ENCODE data around the gene CFAP74.

Gene CFAP74

GRCh38 chr1:1971688-1972087 is 31.9 kb downstream of the CFAP74 start:
- Histone ChIP-seq H3K9ac (ENCODE audit: low read depth, low read length) (no peak overlapping the region), H3K27me3 (ENCODE audit: insufficient read depth, low read length) (no peaks in the 10 kb centered on the region), H3K4me1 (ENCODE audit: insufficient read depth, low read length) (no peaks in the 10 kb centered on the region), H3K36me3 (ENCODE audit: insufficient read depth, low read length) (no peaks in the 10 kb centered on the region), H3K4me3 (ENCODE audit: low read length) (no peak overlapping the region), H3K27ac (ENCODE audit: low read depth, low read length) (no peak overlapping the region), H3K9me3 (ENCODE audit: insufficient read depth, low read depth, low read length) (peaks cover 2% of the 10 kb centered on the region; the same call in 1 of the 2 replicates)
- WGBS = 94% methylated on average over 21 of the region's 21 CpGs

GRCh38 chr1:1971017-1971416 is 32.6 kb downstream of the CFAP74 start:
- 93% methylated on average over 17 of the region's 17 CpGs for WGBS
- Histone ChIP-seq H3K4me1 (ENCODE audit: insufficient read depth, low read length) (no peaks in the 10 kb centered on the region), H3K27me3 (ENCODE audit: insufficient read depth, low read length) (no peaks in the 10 kb centered on the region), H3K9ac (ENCODE audit: low read depth, low read length) (no peak overlapping the region), H3K36me3 (ENCODE audit: insufficient read depth, low read length) (no peaks in the 10 kb centered on the region), H3K9me3 (ENCODE audit: insufficient read depth, low read depth, low read length) (peaks cover 2% of the 10 kb centered on the region; the same call in 1 of the 2 replicates), H3K27ac (ENCODE audit: low read depth, low read length) (no peak overlapping the region), H3K4me3 (ENCODE audit: low read length) (no peak overlapping the region)

DNA sequence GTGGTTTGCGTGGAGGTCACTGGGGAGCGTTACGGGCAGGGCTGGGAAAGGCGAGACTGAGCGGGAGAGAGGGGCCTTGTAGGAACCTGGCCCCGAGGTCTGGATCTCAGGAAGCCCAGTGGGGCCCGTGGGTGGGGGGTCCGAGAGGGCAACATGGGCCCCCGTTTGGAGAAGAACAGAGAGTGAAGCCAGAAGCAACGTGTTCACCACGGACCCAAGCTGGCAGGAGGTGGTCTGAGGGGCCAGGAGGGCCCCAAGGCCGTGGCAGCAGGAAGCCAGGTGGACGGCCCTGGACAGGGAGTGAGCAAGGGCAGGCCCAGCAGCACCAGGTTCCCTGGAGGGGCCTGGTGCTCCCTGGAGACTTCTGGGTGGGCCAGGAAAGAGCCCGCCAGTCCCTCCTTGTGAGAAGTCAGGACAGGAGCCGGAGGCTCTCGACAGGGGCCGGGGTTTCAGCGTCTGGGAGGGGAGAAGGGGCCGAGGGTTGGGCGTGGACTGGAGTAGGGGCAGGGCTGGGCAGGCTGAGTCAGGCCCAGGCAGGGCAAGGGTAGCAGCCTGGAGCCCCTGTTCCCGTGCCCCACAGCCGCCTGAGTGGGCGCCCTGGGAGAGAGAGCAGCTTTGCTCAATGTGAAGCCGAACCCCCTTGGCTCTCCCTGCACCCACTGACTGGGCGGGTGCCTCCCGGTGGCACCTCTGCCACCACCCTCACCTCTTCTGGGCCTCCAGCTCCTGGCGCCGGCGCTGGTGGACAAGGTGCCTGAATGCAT is 33.5 kb downstream of the CFAP74 start:
- 93% methylated on average over 29 of the region's 29 CpGs for WGBS
- Histone ChIP-seq H3K4me1 (ENCODE audit: insufficient read depth, low read length) (no peaks in the 10 kb centered on the region), H3K9ac (ENCODE audit: low read depth, low read length) (no peak overlapping the region), H3K27me3 (ENCODE audit: insufficient read depth, low read length) (no peaks in the 10 kb centered on the region), H3K4me3 (ENCODE audit: low read length) (no peak overlapping the region), H3K9me3 (ENCODE audit: insufficient read depth, low read depth, low read length) (peaks cover 2% of the 10 kb centered on the region; the same call in 1 of the 2 replicates), H3K27ac (ENCODE audit: low read depth, low read length) (no peak overlapping the region), H3K36me3 (ENCODE audit: insufficient read depth, low read length) (no peaks in the 10 kb centered on the region)

DNA sequence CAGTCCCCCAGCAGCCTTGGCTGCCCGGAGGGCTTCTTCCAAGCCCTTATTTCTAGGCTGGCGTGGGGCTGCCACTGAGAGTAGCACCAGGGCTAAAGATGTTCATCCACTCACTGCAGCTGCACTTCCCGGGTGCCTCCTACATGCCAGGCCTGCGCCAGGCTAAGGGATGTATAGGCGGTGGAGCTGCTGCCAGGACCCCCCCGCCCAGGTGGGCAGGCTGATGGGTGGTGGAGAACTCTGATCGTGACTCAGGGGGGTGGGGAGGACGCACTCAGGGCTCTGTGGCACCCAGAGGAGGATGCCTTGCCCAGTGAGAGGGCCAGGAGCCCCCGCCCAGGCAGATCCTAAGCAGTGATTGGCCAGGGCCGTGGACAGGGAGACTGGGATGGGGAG is 34.1 kb downstream of the CFAP74 start:
- Histone ChIP-seq H3K9ac (ENCODE audit: low read depth, low read length) (no peak overlapping the region), H3K9me3 (ENCODE audit: insufficient read depth, low read depth, low read length) (peaks cover 2% of the 10 kb centered on the region; the same call in 1 of the 2 replicates), H3K4me3 (ENCODE audit: low read length) (no peak overlapping the region), H3K36me3 (ENCODE audit: insufficient read depth, low read length) (no peaks in the 10 kb centered on the region), H3K27ac (ENCODE audit: low read depth, low read length) (no peak overlapping the region), H3K27me3 (ENCODE audit: insufficient read depth, low read length) (no peaks in the 10 kb centered on the region), H3K4me1 (ENCODE audit: insufficient read depth, low read length) (no peaks in the 10 kb centered on the region)
- WGBS = 87% methylated on average over 10 of the region's 10 CpGs

DNA sequence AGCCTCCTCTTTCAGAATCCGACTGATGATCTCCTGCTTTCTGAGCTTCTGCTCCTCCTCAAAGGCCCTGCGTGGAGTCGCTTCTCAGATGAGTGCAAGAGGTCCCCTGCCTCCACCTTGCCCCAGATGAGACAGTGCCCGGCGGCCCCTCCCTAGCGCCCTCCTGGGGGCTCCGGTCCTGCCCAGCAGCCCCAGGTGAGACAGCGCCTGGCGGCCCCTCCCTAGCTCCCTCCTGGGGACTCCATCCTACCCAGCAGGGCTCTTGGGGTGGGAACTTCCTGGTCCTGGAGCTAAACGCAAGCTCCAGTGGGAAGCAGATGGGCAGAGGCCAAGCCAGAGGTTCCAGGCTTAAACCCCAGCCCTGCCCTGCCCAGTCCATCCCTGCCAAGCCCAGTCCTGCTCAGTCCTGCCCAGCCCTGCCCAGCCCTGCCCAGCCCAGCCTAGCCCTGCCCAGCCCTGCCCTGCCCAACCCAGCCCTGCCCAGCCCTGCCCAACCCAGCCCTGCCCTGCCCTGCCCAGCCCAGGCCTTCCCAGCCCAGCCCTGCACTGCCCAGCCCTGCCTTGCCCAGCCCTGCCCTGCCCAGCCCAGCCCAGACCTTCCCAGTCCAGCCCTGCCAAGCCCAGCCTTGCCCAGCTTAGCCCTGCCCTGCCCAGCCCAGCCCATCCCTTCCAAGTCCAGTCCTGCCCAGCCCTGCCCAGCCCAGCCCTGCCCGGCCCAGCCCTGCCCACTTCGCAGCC is 34.6 kb downstream of the CFAP74 start:
- Histone ChIP-seq H3K4me1 (ENCODE audit: insufficient read depth, low read length) (no peaks in the 10 kb centered on the region), H3K27me3 (ENCODE audit: insufficient read depth, low read length) (no peaks in the 10 kb centered on the region), H3K9me3 (ENCODE audit: insufficient read depth, low read depth, low read length) (peaks cover 2% of the 10 kb centered on the region; the same call in 1 of the 2 replicates), H3K27ac (ENCODE audit: low read depth, low read length) (no peak overlapping the region), H3K4me3 (ENCODE audit: low read length) (no peak overlapping the region), H3K36me3 (ENCODE audit: insufficient read depth, low read length) (no peaks in the 10 kb centered on the region), H3K9ac (ENCODE audit: low read depth, low read length) (no peak overlapping the region)
- 74% methylated on average over 12 of the region's 12 CpGs for WGBS

- H3K9ac ChIP-seq (ENCODE audit: low read depth, low read length) = no peak overlapping the region
- H3K4me3 ChIP-seq (ENCODE audit: low read length) = no peak overlapping the region
- 84% methylated on average over 3 of the region's 3 CpGs for WGBS
- no peak overlapping the region for H3K27ac ChIP-seq (ENCODE audit: low read depth, low read length)
- no peaks in the 10 kb centered on the region for H3K36me3 ChIP-seq (ENCODE audit: insufficient read depth, low read length)
- H3K4me1 ChIP-seq (ENCODE audit: insufficient read depth, low read length) = no peaks in the 10 kb centered on the region
- H3K27me3 ChIP-seq (ENCODE audit: insufficient read depth, low read length) = no peaks in the 10 kb centered on the region
- H3K9me3 ChIP-seq (ENCODE audit: insufficient read depth, low read depth, low read length) = peaks cover 2% of the 10 kb centered on the region; the same call in 1 of the 2 replicates
Measured at GRCh38 chr1:1967879-1968278, 35.7 kb downstream of the CFAP74 start.

- Histone ChIP-seq H3K4me1 (ENCODE audit: insufficient read depth, low read length) (no peaks in the 10 kb centered on the region), H3K27ac (ENCODE audit: low read depth, low read length) (no peak overlapping the region), H3K9me3 (ENCODE audit: insufficient read depth, low read depth, low read length) (peaks cover 2% of the 10 kb centered on the region; the same call in 1 of the 2 replicates), H3K4me3 (ENCODE audit: low read length) (no peak overlapping the region), H3K36me3 (ENCODE audit: insufficient read depth, low read length) (no peaks in the 10 kb centered on the region), H3K9ac (ENCODE audit: low read depth, low read length) (no peak overlapping the region), H3K27me3 (ENCODE audit: insufficient read depth, low read length) (no peaks in the 10 kb centered on the region)
- WGBS = 80% methylated on average over 16 of the region's 16 CpGs
Measured at GRCh38 chr1:1967151-1967550, 36.4 kb downstream of the CFAP74 start.

- Histone ChIP-seq H3K36me3 (ENCODE audit: insufficient read depth, low read length) (no peaks in the 10 kb centered on the region), H3K9me3 (ENCODE audit: insufficient read depth, low read depth, low read length) (peaks cover 2% of the 10 kb centered on the region; the same call in 1 of the 2 replicates), H3K4me1 (ENCODE audit: insufficient read depth, low read length) (peaks cover 3% of the 10 kb centered on the region), H3K9ac (ENCODE audit: low read depth, low read length) (no peak overlapping the region), H3K4me3 (ENCODE audit: low read length) (no peak overlapping the region), H3K27me3 (ENCODE audit: insufficient read depth, low read length) (no peaks in the 10 kb centered on the region), H3K27ac (ENCODE audit: low read depth, low read length) (no peak overlapping the region)
- 83% methylated on average over 36 of the region's 38 CpGs for WGBS
Measured at GRCh38 chr1:1966071-1966740, 37.4 kb downstream of the CFAP74 start.

DNA sequence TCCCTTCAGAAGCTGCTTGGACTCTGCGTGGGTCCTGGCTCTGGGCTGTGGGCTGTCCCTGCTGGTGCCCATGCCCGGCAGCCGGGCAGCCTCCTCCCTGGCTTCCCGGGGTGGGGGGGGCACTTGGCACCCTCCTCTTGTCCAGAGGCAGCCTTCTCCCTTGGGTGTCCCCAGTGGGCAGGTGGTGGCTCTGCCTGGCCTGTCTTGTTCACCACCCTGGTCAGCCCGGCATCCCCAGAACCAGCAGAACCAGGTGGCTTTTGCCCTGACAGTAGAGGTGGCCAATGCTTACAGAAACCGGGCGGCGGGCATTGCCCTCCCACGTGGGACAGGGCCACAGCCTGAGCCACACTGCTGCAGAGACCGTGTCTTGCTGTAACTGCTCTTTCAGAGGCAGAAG is 38.0 kb downstream of the CFAP74 start:
- peaks cover 10% of the 10 kb centered on the region for H3K4me1 ChIP-seq (ENCODE audit: insufficient read depth, low read length)
- no peak overlapping the region for H3K4me3 ChIP-seq (ENCODE audit: low read length)
- no peaks in the 10 kb centered on the region for H3K27me3 ChIP-seq (ENCODE audit: insufficient read depth, low read length)
- H3K27ac ChIP-seq (ENCODE audit: low read depth, low read length) = no peak overlapping the region
- no peaks in the 10 kb centered on the region for H3K36me3 ChIP-seq (ENCODE audit: insufficient read depth, low read length)
- no peaks in the 10 kb centered on the region for H3K9me3 ChIP-seq (ENCODE audit: insufficient read depth, low read depth, low read length)
- no peak overlapping the region for H3K9ac ChIP-seq (ENCODE audit: low read depth, low read length)
- WGBS = 93% methylated on average over 10 of the region's 10 CpGs

GRCh38 chr1:1964811-1965210 is 38.8 kb downstream of the CFAP74 start:
- H3K36me3 ChIP-seq (ENCODE audit: insufficient read depth, low read length) = no peaks in the 10 kb centered on the region
- no peak overlapping the region for H3K9ac ChIP-seq (ENCODE audit: low read depth, low read length)
- 91% methylated on average over 25 of the region's 25 CpGs for WGBS
- no peaks in the 10 kb centered on the region for H3K9me3 ChIP-seq (ENCODE audit: insufficient read depth, low read depth, low read length)
- no peak overlapping the region for H3K27ac ChIP-seq (ENCODE audit: low read depth, low read length)
- peaks cover 14% of the 10 kb centered on the region for H3K4me1 ChIP-seq (ENCODE audit: insufficient read depth, low read length)
- no peaks in the 10 kb centered on the region for H3K27me3 ChIP-seq (ENCODE audit: insufficient read depth, low read length)
- no peak overlapping the region for H3K4me3 ChIP-seq (ENCODE audit: low read length)

- Histone ChIP-seq H3K27ac (ENCODE audit: low read depth, low read length) (no peak overlapping the region), H3K4me1 (ENCODE audit: insufficient read depth, low read length) (peaks cover 14% of the 10 kb centered on the region), H3K9ac (ENCODE audit: low read depth, low read length) (no peak overlapping the region), H3K36me3 (ENCODE audit: insufficient read depth, low read length) (no peaks in the 10 kb centered on the region), H3K27me3 (ENCODE audit: insufficient read depth, low read length) (no peaks in the 10 kb centered on the region), H3K4me3 (ENCODE audit: low read length) (no peak overlapping the region), H3K9me3 (ENCODE audit: insufficient read depth, low read depth, low read length) (no peaks in the 10 kb centered on the region)
- 91% methylated on average over 17 of the region's 17 CpGs for WGBS
Measured at GRCh38 chr1:1963570-1963969, 40.0 kb downstream of the CFAP74 start.
